WTC11 (cell line): ENCODE data around the gene DNAJC6.

Source experiments
- NR3C1 ChIP-seq: sonication (generic); formaldehyde crosslinking; conservative IDR thresholded peaks from 2 replicates; pipeline ENCODE4 v1.8.1; 2023; ENCODE audit warnings: low read depth, mild to moderate bottlenecking, missing genetic modification reagents
- TF ChIP-seq, protein P1 (sequence below): fragments of 200-600 bp; IDR thresholded peaks from 2 replicates; pipeline ENCODE4 v1.8.0; 2022; ENCODE audit warnings: antibody characterized with exemption

DNA sequence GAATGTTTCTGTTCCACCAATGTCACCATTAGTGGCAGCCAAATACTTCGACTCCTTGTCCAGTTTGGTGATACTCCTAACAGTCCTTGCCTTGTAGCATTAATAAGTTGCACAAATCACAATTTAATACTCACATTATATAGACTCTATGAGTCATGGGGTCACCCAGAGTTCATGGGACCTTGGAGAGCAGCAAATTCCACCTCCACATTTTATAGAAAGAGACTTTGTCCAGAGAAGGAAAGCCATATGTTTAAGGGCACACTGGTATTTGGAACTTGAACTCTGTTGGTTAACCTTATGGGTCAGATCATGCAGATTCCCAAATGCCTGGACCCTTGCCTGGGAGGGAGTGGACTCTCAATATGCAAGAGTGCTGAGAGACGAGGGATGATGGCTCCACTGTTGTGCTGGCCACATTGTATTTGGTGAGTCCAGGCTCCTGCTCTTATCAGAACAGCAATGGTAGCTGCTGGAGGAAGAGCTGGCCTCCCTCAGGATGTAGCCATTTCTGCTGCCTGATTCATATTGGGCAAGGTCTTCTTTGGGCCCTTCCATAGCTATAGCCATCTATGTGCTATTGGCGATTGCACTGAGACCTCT, 30.6 kb downstream of the DNAJC6 start:
- TF ChIP-seq, protein P1, sequence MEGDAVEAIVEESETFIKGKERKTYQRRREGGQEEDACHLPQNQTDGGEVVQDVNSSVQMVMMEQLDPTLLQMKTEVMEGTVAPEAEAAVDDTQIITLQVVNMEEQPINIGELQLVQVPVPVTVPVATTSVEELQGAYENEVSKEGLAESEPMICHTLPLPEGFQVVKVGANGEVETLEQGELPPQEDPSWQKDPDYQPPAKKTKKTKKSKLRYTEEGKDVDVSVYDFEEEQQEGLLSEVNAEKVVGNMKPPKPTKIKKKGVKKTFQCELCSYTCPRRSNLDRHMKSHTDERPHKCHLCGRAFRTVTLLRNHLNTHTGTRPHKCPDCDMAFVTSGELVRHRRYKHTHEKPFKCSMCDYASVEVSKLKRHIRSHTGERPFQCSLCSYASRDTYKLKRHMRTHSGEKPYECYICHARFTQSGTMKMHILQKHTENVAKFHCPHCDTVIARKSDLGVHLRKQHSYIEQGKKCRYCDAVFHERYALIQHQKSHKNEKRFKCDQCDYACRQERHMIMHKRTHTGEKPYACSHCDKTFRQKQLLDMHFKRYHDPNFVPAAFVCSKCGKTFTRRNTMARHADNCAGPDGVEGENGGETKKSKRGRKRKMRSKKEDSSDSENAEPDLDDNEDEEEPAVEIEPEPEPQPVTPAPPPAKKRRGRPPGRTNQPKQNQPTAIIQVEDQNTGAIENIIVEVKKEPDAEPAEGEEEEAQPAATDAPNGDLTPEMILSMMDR = no peak
- no peak for TF ChIP-seq NR3C1 (CRISPR knock-in tag)
